ENCODE data around the gene TBX6.

GRCh38 chr16:30085820-30086219 is 5.9 kb downstream of the TBX6 start:
- TF ChIP-seq YY1 (IDR thresholded peaks at IDR 0.05; ENCODE audit: insufficient read depth, insufficient read length) (no peak), SUZ12 (IDR thresholded peaks at IDR 0.05; ENCODE audit: extremely low read depth, insufficient read depth, insufficient read length) (no peak)
